Stimulated activated naive CD8-positive, alpha-beta T cell treated with anti-CD3 and anti-CD28 coated beads, Interleukin-15, amount 100 ng/mL, for 72 hours (primary cell): ENCODE results near the gene SUGCT.

Source experiments
- ATAC-seq: fragments of 150-1000 bp; cut with Tn5 transposase; 2 replicates; pipeline ENCODE4 v1.10.0; 2021; ENCODE audit warnings: mild to moderate bottlenecking, moderate library complexity
- DNase-seq, 2 donors: peaks; one replicate each; pipeline ENCODE4 v3.0.0; 2021 to 2022
- H3K27ac Mint-ChIP-seq, 2 donors: one replicate each; pipeline ENCODE4 v1.8.0; 2022; ENCODE audit warnings: mild to moderate bottlenecking in 2 of 2, mixed read lengths in 2 of 2, moderate library complexity in 2 of 2
- H3K27me3 Mint-ChIP-seq: one replicate; pipeline ENCODE4 v1.8.0; 2022; ENCODE audit warnings: mixed read lengths
- H3K4me1 Mint-ChIP-seq: one replicate; pipeline ENCODE4 v1.8.0; 2022; ENCODE audit warnings: mild to moderate bottlenecking, mixed read lengths
- H3K4me3 Mint-ChIP-seq, 2 donors: one replicate each; pipeline ENCODE4 v1.8.0; 2022; ENCODE audit warnings: mild to moderate bottlenecking in 2 of 2, mixed read lengths in 2 of 2, moderate library complexity in 1 of 2
- H3K9me3 Mint-ChIP-seq, 2 donors: one replicate each; pipeline ENCODE4 v1.8.0; 2022; ENCODE audit warnings: mixed read lengths in 2 of 2

The SUGCT gene

DNA sequence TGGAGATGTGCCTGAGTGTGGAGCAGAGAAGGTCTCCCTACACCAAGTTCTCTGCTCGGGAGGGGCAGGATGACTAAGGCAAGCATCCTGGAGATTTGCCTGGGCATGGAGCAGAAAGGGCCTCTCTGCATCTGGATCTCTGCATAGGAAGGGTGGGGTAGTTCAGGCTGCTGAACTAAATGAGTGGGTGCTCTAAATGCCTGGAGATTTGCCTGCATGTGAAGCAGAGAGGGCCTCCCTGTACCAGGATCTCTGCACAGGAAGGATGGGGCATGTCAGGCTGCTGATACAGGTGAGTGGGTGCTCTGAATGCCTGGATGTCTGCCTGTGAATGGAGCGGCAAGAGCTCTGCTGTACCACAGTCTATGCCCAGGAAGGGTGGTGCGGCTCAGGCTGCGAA is 680.7 kb downstream of the SUGCT start:
- Mint-ChIP-seq H3K27me3 (no peaks in the 10 kb centered on the region), H3K4me3 (no peak overlapping the region), H3K27ac (no peak overlapping the region), H3K9me3 (peaks cover 21 to 28% of the 10 kb centered on the region in 2 donors), H3K4me1 (no peaks in the 10 kb centered on the region)
- no peak for ATAC-seq
- DNase-seq = no peak

DNA sequence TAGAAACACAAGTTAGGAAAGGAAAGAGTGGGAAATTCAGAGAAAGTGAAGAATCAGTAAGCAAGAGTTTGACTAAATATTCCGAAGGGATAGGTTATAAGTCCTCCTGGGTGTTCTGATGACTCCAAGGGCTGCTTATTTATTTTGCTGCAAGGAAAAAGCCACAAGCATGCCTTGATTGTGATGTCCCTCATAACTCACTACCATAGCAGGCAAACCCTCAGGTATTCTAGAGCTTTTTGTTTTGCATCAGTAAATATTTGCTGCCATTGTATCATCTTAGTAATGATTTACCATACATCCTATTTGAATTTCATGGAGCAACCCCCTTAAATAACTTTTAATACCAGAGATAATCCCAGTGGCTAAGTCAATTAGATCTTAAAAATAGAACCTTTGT is 688.1 kb downstream of the SUGCT start:
- no peak for DNase-seq
- H3K27me3 Mint-ChIP-seq = no peaks in the 10 kb centered on the region
- no peak for ATAC-seq
- peaks cover 9 to 16% of the 10 kb centered on the region in 2 donors for H3K9me3 Mint-ChIP-seq
- no peaks in the 10 kb centered on the region for H3K4me1 Mint-ChIP-seq
- H3K27ac Mint-ChIP-seq = no peak overlapping the region
- H3K4me3 Mint-ChIP-seq = no peak overlapping the region

DNA sequence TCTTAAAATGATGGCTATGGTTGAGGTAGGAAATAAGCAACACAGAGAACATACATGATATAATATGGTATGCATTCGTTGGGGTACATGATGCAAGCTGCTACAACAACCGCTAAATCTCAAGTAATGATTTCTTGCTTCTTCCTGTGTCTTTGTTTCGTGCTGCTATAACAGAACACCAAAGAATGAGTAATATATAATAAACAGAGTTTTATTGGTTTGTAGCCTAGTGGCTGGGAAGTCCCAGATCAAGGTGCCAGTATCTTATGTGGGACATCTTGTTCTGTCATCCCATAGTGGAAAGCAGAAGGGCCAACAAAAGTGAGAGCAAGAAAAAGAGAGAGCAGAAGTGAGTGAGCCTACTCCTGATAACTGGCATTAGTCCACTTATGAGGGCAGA is 689.7 kb downstream of the SUGCT start:
- Mint-ChIP-seq H3K27ac (peak overlapping the region in 1 of 2 donors; percentile 29), H3K4me1 (no peaks in the 10 kb centered on the region), H3K27me3 (no peaks in the 10 kb centered on the region), H3K9me3 (peaks cover 9 to 16% of the 10 kb centered on the region in 2 donors), H3K4me3 (no peak overlapping the region)
- ATAC-seq = no peak
- DNase-seq = no peak

DNA sequence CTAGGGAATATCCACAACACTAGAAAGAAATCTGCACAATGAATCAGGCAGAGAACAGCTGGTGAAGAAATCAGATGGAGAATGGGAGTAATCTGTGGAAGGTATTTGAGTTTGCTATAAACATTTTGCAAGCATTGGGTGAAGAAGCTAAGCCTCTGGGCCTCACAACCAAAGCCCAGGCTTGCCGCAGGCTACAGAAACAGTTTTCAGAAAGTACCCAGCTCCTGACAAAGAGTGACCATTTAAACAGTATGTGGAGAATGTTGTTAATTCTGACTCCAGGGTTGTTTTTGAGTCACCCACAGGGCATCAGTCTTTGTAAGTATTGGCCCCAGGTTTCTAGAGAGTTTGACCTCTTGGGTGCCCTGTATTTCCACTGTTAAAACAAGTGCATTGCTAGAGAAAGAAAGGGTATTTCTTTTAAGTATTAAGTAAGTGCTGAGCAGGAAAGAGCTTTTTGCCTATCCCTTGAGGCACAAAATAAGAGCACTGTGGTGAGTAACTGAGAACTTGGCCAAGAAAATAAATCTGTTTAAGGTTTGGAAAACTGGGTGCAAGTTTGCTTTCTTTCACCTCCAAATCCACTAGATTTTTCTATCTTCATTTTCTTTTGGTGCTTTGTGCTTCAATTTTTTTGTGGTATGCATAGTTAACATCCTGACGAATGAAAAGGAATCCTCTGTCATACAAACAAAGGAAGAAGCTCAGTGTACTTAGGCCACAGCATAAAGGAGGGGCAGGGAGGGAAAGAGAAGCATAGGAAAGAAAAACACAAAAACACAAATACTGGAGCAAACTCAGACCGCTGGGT is 691.8 kb downstream of the SUGCT start:
- H3K4me1 Mint-ChIP-seq = no peaks in the 10 kb centered on the region
- no peak overlapping the region for H3K27ac Mint-ChIP-seq
- no peak overlapping the region for H3K4me3 Mint-ChIP-seq
- DNase-seq = no peak
- no peak for ATAC-seq
- no peaks in the 10 kb centered on the region for H3K27me3 Mint-ChIP-seq
- peaks cover 9 to 12% of the 10 kb centered on the region in 2 donors for H3K9me3 Mint-ChIP-seq

DNA sequence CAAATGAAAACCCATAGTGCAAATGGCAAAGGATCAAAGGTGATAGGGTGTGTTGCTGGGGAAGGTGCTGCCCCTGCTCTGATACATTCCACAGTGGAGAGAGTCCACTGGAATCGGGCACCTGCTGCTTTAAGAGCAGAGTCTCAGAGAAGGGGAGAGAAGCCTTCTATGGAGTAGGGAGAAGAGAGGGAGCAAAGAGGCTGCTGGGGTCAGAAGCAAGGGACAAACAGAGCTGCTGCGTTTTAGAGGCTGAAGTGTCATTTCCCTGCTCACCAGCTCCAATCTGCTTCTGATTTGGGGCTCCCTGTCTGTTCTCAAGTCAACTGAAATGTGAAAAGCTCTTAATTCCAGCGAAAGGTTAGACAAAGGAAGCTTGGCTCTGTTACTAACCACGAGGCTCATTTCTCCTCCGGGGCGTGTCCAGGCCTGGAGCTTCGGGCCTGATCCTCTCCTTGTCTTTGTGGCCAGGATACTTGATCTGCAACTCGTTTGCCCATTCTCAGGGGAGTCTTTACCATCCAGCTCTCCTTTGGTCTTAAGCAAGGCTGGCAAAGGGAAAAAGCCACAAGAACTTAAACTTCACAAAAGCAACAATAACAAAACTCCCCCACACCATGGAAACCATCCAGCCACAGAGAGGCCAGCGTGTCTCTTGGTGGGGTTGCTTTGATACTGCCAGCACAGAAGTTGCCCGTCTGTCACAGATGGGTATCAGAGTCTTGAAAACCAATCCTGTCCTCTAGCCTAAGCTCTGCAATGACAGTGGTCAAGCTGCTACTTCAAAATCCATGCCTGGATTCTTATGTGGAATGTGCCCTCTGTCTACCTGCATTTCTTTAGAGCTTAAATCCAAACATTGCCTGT is 692.6 kb downstream of the SUGCT start:
- Mint-ChIP-seq H3K9me3 (peaks cover 4 to 6% of the 10 kb centered on the region in 2 donors), H3K27me3 (no peaks in the 10 kb centered on the region), H3K4me1 (no peaks in the 10 kb centered on the region), H3K27ac (no peak overlapping the region), H3K4me3 (no peak overlapping the region)
- ATAC-seq = no peak
- DNase-seq = no peak

DNA sequence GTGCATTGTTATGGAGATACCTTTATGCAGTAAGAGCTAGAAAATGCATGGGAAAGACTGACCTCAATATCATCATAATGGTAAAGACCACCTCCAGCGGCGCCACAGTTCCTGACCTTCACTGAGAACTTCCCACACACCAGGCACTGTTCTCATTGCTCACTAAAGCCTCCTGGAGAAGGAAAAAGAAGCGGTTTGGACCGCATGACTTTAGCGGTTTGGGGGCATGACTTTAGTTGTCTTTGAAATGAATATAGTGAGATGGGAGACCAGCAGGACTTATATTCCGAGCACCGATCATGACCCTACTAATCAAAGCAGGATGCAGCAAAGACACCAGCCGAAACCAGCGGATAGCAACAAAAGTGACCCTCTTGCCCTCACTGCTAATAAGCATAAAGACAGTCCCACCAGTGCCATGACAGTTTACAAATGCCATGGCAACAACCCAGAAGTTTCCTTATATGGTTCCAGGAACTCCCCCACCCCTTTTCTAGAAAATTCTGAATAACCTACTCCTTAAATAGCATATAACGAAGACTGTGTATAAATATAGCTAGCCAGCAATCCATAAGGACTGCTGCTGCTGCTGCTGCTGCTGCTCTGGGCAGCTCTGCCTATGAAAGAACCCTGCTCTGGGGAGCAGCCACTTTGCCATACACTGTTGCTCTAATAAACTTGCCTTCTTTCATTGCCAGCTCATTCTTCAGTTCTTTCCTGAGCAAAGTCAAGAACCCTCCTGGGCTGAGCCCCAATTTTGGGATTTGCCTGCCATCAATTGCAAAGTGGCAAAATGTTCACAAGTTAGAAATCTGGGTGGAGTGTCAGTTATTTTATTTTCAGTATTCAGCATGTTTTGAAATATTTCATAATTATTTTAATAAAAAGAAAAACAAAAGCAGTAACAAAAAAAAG is 694.1 kb downstream of the SUGCT start:
- H3K9me3 Mint-ChIP-seq = no peaks in the 10 kb centered on the region
- ATAC-seq = no peak
- H3K4me3 Mint-ChIP-seq = no peak overlapping the region
- no peaks in the 10 kb centered on the region for H3K4me1 Mint-ChIP-seq
- no peak for DNase-seq
- H3K27ac Mint-ChIP-seq = no peak overlapping the region
- no peaks in the 10 kb centered on the region for H3K27me3 Mint-ChIP-seq

DNA sequence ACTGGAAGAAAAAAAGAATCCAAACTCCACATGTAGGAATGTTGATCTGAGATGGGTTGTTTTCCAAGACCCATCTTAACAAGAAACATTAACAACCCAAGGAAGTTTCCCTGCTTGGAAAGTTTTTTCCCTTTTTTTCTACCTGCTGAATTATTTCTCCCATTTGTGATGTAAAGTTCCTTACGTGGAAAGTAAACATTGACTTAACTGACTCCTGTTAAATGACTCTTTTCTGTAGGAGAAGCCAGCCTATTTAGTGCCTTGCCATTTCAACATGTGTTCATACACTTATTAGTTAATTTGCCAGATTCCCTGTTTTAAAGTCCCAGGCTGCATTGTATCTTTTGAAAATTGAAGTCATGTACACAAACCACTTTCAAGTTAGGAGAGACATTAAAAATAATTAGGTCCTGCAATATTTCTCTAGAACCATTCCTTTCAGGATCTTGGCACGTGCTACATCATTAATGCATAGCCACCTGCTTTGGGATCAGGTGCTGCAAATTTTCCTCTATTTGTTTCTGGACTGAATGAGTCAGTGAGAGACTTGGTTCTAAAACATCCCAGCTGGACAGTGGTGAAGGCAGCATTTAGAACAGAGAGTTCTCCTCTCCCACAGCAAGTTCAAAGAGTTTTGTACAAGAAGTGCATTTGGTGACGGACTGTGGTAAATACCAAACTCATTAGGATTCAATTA is 698.5 kb downstream of the SUGCT start:
- no peaks in the 10 kb centered on the region for H3K4me1 Mint-ChIP-seq
- H3K27ac Mint-ChIP-seq = no peak overlapping the region
- DNase-seq (no peak), ATAC-seq (no peak)
- H3K4me3 Mint-ChIP-seq = no peak overlapping the region
- no peaks in the 10 kb centered on the region for H3K27me3 Mint-ChIP-seq
- H3K9me3 Mint-ChIP-seq = no peaks in the 10 kb centered on the region

DNA sequence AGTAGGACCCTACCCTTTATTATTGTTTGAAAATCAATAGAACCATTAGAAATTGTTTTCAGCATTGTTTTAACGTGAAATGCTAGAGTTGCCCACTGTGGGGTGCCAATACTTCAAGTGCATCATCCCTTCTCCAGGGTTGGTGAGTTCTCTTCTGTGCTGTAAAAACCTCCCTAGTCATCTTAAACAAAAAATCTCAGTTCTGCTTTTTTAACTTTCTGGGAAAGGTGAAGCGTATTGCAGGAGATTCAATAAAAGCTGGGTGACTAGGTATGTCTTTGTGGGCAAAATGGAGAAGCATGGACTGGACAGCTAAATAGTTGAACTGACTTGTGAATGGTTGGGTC is 699.1 kb downstream of the SUGCT start:
- Mint-ChIP-seq H3K9me3 (no peaks in the 10 kb centered on the region), H3K4me1 (no peaks in the 10 kb centered on the region), H3K27me3 (no peaks in the 10 kb centered on the region), H3K27ac (no peak overlapping the region), H3K4me3 (no peak overlapping the region)
- ATAC-seq (no peak), DNase-seq (no peak)

DNA sequence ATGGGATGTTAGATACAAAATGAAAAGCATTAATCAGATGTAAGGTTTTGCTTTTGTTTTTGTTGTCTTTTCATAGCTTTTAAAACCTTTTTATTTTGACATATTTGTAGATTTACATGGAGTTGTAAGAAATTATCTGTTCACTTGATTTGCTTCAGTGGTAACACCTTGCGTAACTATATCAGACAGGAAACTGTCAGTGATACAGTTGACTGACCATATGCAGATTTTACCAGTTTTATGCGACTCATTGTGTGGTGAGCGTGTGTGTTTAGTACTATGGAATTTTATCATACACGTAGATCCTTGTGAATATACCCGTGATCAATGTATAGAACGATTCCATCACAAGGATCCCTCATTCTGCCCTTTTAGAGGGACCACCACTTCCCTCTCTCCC is 701.4 kb downstream of the SUGCT start:
- H3K4me1 Mint-ChIP-seq = no peaks in the 10 kb centered on the region
- no peak overlapping the region for H3K4me3 Mint-ChIP-seq
- ATAC-seq (no peak), DNase-seq (no peak)
- no peak overlapping the region for H3K27ac Mint-ChIP-seq
- peaks cover 0 to 5% of the 10 kb centered on the region in 2 donors for H3K9me3 Mint-ChIP-seq
- H3K27me3 Mint-ChIP-seq = no peaks in the 10 kb centered on the region

DNA sequence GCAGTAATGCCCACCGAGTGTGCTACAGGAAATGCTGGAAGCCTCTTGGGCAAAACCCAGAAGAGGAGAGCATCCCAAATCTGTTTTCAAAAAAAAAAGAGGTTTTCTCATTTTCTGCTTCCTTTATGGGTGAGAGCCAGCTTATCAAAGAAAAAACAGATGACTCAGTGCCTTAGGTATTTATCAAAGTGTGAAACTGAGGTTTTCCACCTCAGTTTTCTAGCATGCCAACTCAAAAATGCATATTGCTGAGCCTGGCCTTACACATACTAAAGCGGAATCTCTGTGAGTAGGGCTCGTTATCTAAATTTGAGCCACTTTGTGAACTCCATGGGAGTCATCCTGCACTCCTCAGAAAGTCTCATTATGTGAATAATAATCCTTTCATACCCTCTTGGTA is 705.1 kb downstream of the SUGCT start:
- Mint-ChIP-seq H3K27ac (no peak overlapping the region), H3K4me1 (no peaks in the 10 kb centered on the region), H3K9me3 (peaks cover 0 to 7% of the 10 kb centered on the region in 2 donors), H3K27me3 (no peaks in the 10 kb centered on the region), H3K4me3 (no peak overlapping the region)
- DNase-seq (no peak), ATAC-seq (no peak)

DNA sequence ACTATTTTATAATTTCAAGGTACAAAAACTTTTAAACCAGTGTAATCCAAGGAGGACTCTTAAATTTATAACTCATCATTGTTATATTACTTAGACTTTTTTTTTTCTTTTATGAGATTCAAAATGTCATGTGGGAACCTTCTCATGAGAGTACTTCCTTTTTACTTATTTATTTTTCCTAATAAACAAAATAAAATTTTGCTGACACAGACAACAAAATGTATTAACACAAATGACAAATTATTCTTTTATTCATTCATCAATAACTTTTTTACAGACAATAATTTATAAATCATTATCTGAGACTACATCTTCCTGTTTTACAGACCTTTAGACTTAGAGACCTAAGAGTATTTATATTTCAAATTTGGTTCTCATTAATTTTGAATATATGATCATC is 706.2 kb downstream of the SUGCT start:
- DNase-seq = no peak
- Mint-ChIP-seq H3K4me1 (no peaks in the 10 kb centered on the region), H3K9me3 (peaks cover 0 to 11% of the 10 kb centered on the region in 2 donors), H3K27ac (no peak overlapping the region), H3K27me3 (no peaks in the 10 kb centered on the region), H3K4me3 (no peak overlapping the region)
- no peak for ATAC-seq

DNA sequence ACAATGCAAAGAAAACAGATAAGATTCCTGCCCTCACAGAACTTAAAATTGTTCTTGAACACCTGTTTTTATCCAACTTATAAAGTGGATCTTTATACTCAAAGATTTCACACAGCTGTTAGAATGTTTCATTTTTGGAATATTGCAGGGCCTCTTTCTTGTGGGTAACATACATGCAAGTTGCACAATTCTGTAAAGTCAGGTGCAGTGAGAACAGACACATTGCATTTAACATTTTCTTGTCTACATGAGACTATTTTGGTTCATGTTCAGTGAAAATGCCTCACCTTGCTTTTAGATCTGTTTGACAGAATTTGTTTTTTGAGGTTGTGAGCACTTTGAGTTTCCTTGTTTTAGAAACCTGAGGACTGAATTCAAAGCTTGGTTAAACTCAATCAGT is 707.8 kb downstream of the SUGCT start:
- no peaks in the 10 kb centered on the region for H3K27me3 Mint-ChIP-seq
- ATAC-seq = no peak
- H3K4me3 Mint-ChIP-seq = no peak overlapping the region
- H3K4me1 Mint-ChIP-seq = no peaks in the 10 kb centered on the region
- peaks cover 0 to 11% of the 10 kb centered on the region in 2 donors for H3K9me3 Mint-ChIP-seq
- no peak for DNase-seq
- no peak overlapping the region for H3K27ac Mint-ChIP-seq

DNA sequence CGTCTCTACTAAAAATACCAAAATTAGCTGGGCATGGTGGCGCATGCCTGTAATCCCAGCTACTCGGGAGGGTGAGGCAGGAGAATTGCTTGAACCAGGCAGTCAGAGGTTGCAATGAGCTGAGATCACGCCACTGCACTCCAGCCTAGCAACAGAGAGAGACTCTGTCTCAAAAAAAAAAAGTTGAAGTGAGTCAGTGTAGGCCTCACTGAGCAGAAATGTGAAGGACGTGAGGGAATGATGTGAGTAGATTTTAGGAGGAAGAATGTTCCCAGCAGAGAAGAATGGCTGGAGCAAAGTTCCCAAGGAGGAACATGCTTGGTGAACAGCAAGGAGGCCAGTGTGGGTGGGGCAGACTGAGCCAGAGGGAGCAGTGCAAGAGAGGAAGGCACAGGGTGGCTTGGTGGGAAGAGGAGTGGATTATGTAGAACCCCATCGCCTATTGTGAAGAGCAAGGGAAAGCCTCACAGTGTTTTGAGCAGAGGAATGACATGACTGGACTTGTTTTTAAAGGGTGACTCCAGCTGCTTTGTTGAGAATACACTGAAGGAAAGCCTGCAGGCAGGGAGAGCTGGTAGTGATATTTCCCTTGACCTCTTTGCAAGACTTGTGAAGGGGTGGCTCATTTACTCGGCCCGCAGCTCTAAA is 708.7 kb downstream of the SUGCT start:
- ATAC-seq (no peak), DNase-seq (no peak)
- H3K4me3 Mint-ChIP-seq = no peak overlapping the region
- peaks cover 0 to 16% of the 10 kb centered on the region in 2 donors for H3K9me3 Mint-ChIP-seq
- no peaks in the 10 kb centered on the region for H3K27me3 Mint-ChIP-seq
- peak overlapping the region in 1 of 2 donors; percentile 81 for H3K27ac Mint-ChIP-seq
- no peaks in the 10 kb centered on the region for H3K4me1 Mint-ChIP-seq

DNA sequence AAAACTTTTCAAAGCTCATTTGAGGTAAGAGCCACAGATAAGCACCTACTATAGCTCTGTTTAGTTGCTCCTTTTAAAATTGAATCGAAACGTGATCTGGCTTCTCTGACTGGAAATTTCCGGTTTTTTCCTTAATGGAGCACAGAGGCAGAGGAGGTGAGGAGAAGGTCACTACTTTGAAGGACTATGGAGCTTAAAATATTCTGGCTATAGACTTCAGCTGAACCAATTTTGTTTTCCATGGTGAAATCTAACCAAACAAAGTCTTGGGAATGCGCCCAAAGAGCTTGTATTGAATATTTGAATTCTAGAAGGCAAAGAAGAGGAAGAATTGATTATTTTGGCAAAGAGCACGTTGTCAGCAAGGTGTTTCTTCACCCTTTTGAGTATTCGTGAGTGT is 711.1 kb downstream of the SUGCT start:
- Mint-ChIP-seq H3K27me3 (no peaks in the 10 kb centered on the region), H3K4me3 (no peak overlapping the region), H3K27ac (no peak overlapping the region), H3K9me3 (peaks cover 0 to 11% of the 10 kb centered on the region in 2 donors), H3K4me1 (no peaks in the 10 kb centered on the region)
- DNase-seq (no peak), ATAC-seq (no peak)

DNA sequence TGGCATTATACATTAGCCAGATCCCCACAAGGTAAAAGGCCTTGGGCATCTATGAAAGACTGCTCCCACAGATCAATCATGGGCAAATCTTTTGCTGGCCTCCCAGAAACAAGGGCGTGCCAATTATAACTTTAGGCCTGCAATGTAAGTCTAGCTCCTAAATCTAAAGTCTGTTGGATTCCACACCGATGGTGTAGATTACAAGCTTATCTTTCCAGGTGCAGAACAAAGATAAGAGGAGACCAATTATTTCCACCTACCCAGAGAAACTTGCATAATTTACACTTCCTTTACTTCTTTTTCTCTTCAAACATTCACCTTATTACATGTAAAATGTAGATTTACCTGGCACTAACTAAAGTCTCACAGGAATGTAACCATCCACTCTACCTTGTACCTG is 713.1 kb downstream of the SUGCT start:
- DNase-seq = no peak
- Mint-ChIP-seq H3K27me3 (no peaks in the 10 kb centered on the region), H3K4me1 (no peaks in the 10 kb centered on the region), H3K9me3 (peaks cover 0 to 11% of the 10 kb centered on the region in 2 donors), H3K4me3 (no peak overlapping the region), H3K27ac (no peak overlapping the region)
- no peak for ATAC-seq
